ENCODE results near the gene ULK4.
"Not testable (repeated sequence)": the region's sequence is repeated elsewhere in the genome, so short reads cannot be mapped to it uniquely, and the experiment has no call there.

Gene ULK4

GRCh38 chr3:41683666-41684350 is 278.1 kb downstream of the ULK4 start:
- no peak for TF ChIP-seq CTCF (conservative IDR thresholded peaks at IDR 0.05)
- no peak overlapping the region for H3K27ac ChIP-seq

- no peak overlapping the region for H3K27ac ChIP-seq
- TF ChIP-seq CTCF (conservative IDR thresholded peaks at IDR 0.05) = no peak
Measured at GRCh38 chr3:41682996-41683395, 278.9 kb downstream of the ULK4 start.

GRCh38 chr3:41682382-41682781 is 279.5 kb downstream of the ULK4 start:
- TF ChIP-seq CTCF (conservative IDR thresholded peaks at IDR 0.05) = no peak
- H3K27ac ChIP-seq = no peak overlapping the region

- H3K27ac ChIP-seq = no peak overlapping the region
- no peak for TF ChIP-seq CTCF (conservative IDR thresholded peaks at IDR 0.05)
Measured at GRCh38 chr3:41681479-41681878, 280.4 kb downstream of the ULK4 start.

GRCh38 chr3:41679374-41679773 is 282.5 kb downstream of the ULK4 start:
- H3K27ac ChIP-seq = no peak overlapping the region

GRCh38 chr3:41675102-41675501 is 286.8 kb downstream of the ULK4 start:
- H3K27ac ChIP-seq = not testable (repeated sequence)

More at GRCh38 chr3:41679374-41679773, 282.5 kb downstream of the ULK4 start:
- no peak for TF ChIP-seq CTCF (conservative IDR thresholded peaks at IDR 0.05)

GRCh38 chr3:41674449-41674848 is 287.5 kb downstream of the ULK4 start:
- no peak overlapping the region for H3K27ac ChIP-seq
- no peak for TF ChIP-seq CTCF (conservative IDR thresholded peaks at IDR 0.05)

GRCh38 chr3:41673650-41674049 is 288.3 kb downstream of the ULK4 start:
- no peak for TF ChIP-seq CTCF (conservative IDR thresholded peaks at IDR 0.05)
- H3K27ac ChIP-seq = no peak overlapping the region

Measured in VCaP (cell line).